ENCODE measurements around the gene CBX7.
A peak's percentile ranks its signal among the peaks of the same experiment; 100 is the strongest.

The CBX7 gene

DNA sequence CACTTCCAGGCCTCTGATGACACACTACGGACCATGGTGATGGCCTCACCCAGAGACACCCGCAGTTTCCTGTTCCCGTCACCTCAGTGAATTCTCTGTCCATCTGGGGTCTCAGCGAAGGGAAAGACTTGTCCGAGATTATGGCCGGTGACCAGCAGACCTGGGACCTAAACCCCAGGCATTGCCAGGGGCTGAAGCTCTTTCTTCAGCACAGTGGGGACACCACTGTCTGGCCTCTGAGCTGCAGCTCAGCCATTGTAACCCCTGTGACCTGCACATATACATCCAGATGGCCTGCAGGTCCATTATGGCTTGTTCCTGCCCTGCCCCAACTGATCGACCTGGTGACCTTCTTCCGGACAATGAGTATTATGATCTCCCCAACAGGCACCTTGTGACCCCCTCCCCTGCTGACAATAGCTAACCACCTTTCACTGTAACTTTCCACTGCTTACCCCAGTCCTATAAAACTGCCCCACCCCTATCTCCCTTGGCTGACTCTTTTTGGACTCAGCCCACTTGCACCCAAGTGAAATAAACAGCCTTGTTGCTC, 22.3 kb downstream of the CBX7 start:
- peaks cover 0 to 13% of the 10 kb centered on the region in 2 experiments for H3K27me3 ChIP-seq (ENCODE audit: control insufficient read depth in 1 of 2, insufficient read depth in 1 of 2, low read length in 2 of 2)
- H2BK120ac ChIP-seq (ENCODE audit: low read depth, low read length) = no peak overlapping the region
- DNase-seq = no peak
- H2BK12ac ChIP-seq (ENCODE audit: low read length in 2 of 2) = no peak overlapping the region
- H3K14ac ChIP-seq (ENCODE audit: low read length in 2 of 2) = no peak overlapping the region
- no peak overlapping the region for H3K23ac ChIP-seq (ENCODE audit: low read length in 2 of 2)
- no peak overlapping the region for H4K91ac ChIP-seq (ENCODE audit: low read length)
- H3K79me1 ChIP-seq (replicated peaks; ENCODE audit: low read length, poor library complexity, severe bottlenecking) = no peaks in the 10 kb centered on the region
- H2BK5ac ChIP-seq (ENCODE audit: low read depth, low read length, poor library complexity, severe bottlenecking) = no peak overlapping the region
- H3K4me3 ChIP-seq (ENCODE audit: insufficient read depth in 1 of 2, low read depth in 1 of 2, low read length in 2 of 2) = no peak overlapping the region
- H3K27ac ChIP-seq (ENCODE audit: low read length, poor library complexity, severe bottlenecking) = no peak overlapping the region
- no peaks in the 10 kb centered on the region for H3K9me3 ChIP-seq (ENCODE audit: control insufficient read depth, low read length)
- H3K36me3 ChIP-seq (ENCODE audit: control insufficient read depth in 1 of 2, insufficient read depth in 2 of 2, low read depth in 1 of 2, low read length in 2 of 2) = peaks cover 7 to 8% of the 10 kb centered on the region in 2 experiments
- no peak overlapping the region for H2BK15ac ChIP-seq (ENCODE audit: low read depth, poor library complexity, severe bottlenecking)
- no peak overlapping the region for H4K8ac ChIP-seq (ENCODE audit: low read length)
- no peak overlapping the region for H2AFZ ChIP-seq (ENCODE audit: low read depth, low read length)
- no peak overlapping the region for H3K18ac ChIP-seq (ENCODE audit: low read depth in 1 of 2, low read length in 2 of 2)
- peaks cover 9% of the 10 kb centered on the region for H3K4me1 ChIP-seq (ENCODE audit: control insufficient read depth, insufficient read depth, low read depth, low read length)
- WGBS = 88% methylated on average over 8 of the region's 8 CpGs
- no peak overlapping the region for H2AK5ac ChIP-seq (ENCODE audit: low read length, severe bottlenecking)
- no peak overlapping the region for H3K9ac ChIP-seq (ENCODE audit: low read length)
- no peak overlapping the region for H3K4ac ChIP-seq (ENCODE audit: low read depth in 1 of 2, low read length in 2 of 2)
- no peak overlapping the region for H3K4me2 ChIP-seq (ENCODE audit: low read length, poor library complexity, severe bottlenecking)

DNA sequence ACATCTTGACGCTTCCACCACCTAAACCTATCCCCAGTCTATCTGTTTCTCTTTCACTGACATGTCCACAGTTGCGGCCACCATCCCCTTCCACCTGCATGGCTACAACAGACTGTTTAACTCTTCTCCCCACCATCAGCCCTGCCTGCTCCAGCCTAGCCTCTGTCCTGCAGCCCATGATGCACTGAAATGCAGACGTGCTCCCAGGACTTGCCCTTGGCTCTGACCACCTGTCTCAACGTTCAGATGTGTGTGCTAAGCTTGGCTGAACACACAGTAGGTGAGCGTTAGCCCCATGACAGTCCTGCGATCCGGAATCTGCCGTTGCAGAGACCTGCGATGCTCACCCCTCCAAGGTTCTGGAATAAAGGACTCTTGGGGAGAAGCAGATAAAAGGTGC, 22.7 kb downstream of the CBX7 start:
- peak overlapping the region; percentile 15 for H4K8ac ChIP-seq (ENCODE audit: low read length)
- no peak overlapping the region for H3K27ac ChIP-seq (ENCODE audit: low read length, poor library complexity, severe bottlenecking)
- H3K9ac ChIP-seq (ENCODE audit: low read length) = no peak overlapping the region
- no peak overlapping the region for H2AK5ac ChIP-seq (ENCODE audit: low read length, severe bottlenecking)
- H3K4me2 ChIP-seq (ENCODE audit: low read length, poor library complexity, severe bottlenecking) = no peak overlapping the region
- H2BK12ac ChIP-seq (ENCODE audit: low read length in 2 of 2) = no peak overlapping the region
- no peak for DNase-seq
- no peak overlapping the region for H2BK5ac ChIP-seq (ENCODE audit: low read depth, low read length, poor library complexity, severe bottlenecking)
- peaks cover 0 to 13% of the 10 kb centered on the region in 2 experiments for H3K27me3 ChIP-seq (ENCODE audit: control insufficient read depth in 1 of 2, insufficient read depth in 1 of 2, low read length in 2 of 2)
- H4K91ac ChIP-seq (ENCODE audit: low read length) = no peak overlapping the region
- no peak overlapping the region for H3K14ac ChIP-seq (ENCODE audit: low read length in 2 of 2)
- no peaks in the 10 kb centered on the region for H3K79me1 ChIP-seq (replicated peaks; ENCODE audit: low read length, poor library complexity, severe bottlenecking)
- WGBS = 92% methylated on average over 9 of the region's 9 CpGs
- no peak overlapping the region for H3K23ac ChIP-seq (ENCODE audit: low read length in 2 of 2)
- H3K18ac ChIP-seq (ENCODE audit: low read depth in 1 of 2, low read length in 2 of 2) = no peak overlapping the region
- no peak overlapping the region for H3K4ac ChIP-seq (ENCODE audit: low read depth in 1 of 2, low read length in 2 of 2)
- H2BK120ac ChIP-seq (ENCODE audit: low read depth, low read length) = no peak overlapping the region
- no peak overlapping the region for H3K4me3 ChIP-seq (ENCODE audit: insufficient read depth in 1 of 2, low read depth in 1 of 2, low read length in 2 of 2)
- peaks cover 9% of the 10 kb centered on the region for H3K4me1 ChIP-seq (ENCODE audit: control insufficient read depth, insufficient read depth, low read depth, low read length)
- no peaks in the 10 kb centered on the region for H3K9me3 ChIP-seq (ENCODE audit: control insufficient read depth, low read length)
- no peak overlapping the region for H2AFZ ChIP-seq (ENCODE audit: low read depth, low read length)
- H3K36me3 ChIP-seq (ENCODE audit: control insufficient read depth in 1 of 2, insufficient read depth in 2 of 2, low read depth in 1 of 2, low read length in 2 of 2) = peaks cover 7 to 8% of the 10 kb centered on the region in 2 experiments
- no peak overlapping the region for H2BK15ac ChIP-seq (ENCODE audit: low read depth, poor library complexity, severe bottlenecking)

DNA sequence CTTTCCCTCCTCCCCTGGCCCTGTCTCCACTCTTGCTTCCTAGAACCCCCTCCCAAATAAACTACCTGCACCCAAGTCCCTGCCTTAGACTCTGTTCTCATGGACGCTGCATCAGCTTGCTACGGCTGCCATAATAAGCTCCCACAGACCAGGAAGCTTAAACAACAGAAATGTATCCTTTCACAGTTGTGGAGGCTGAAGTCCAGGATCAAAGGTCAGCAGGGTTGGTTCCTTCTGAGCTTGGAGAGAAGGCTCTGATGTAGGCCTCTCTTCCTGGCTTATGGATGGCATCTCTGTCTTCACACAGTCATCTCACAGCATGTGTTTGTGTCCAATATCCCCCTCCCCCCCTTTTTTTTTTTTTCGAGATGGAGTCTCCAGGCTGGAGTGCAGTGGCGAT, 23.4 kb downstream of the CBX7 start:
- H2AK5ac ChIP-seq (ENCODE audit: low read length, severe bottlenecking) = no peak overlapping the region
- H4K91ac ChIP-seq (ENCODE audit: low read length) = no peak overlapping the region
- H4K8ac ChIP-seq (ENCODE audit: low read length) = no peak overlapping the region
- H3K14ac ChIP-seq (ENCODE audit: low read length in 2 of 2) = no peak overlapping the region
- H3K79me1 ChIP-seq (replicated peaks; ENCODE audit: low read length, poor library complexity, severe bottlenecking) = no peaks in the 10 kb centered on the region
- DNase-seq = no peak
- H2AFZ ChIP-seq (ENCODE audit: low read depth, low read length) = no peak overlapping the region
- peaks cover 4 to 13% of the 10 kb centered on the region in 2 experiments for H3K27me3 ChIP-seq (ENCODE audit: control insufficient read depth in 1 of 2, insufficient read depth in 1 of 2, low read length in 2 of 2)
- H3K18ac ChIP-seq (ENCODE audit: low read depth in 1 of 2, low read length in 2 of 2) = no peak overlapping the region
- H3K9ac ChIP-seq (ENCODE audit: low read length) = no peak overlapping the region
- H3K23ac ChIP-seq (ENCODE audit: low read length in 2 of 2) = no peak overlapping the region
- H2BK12ac ChIP-seq (ENCODE audit: low read length in 2 of 2) = no peak overlapping the region
- H2BK15ac ChIP-seq (ENCODE audit: low read depth, poor library complexity, severe bottlenecking) = no peak overlapping the region
- H3K9me3 ChIP-seq (ENCODE audit: control insufficient read depth, low read length) = no peaks in the 10 kb centered on the region
- H3K4me2 ChIP-seq (ENCODE audit: low read length, poor library complexity, severe bottlenecking) = no peak overlapping the region
- H3K4me1 ChIP-seq (ENCODE audit: control insufficient read depth, insufficient read depth, low read depth, low read length) = peaks cover 9% of the 10 kb centered on the region
- no peak overlapping the region for H3K27ac ChIP-seq (ENCODE audit: low read length, poor library complexity, severe bottlenecking)
- no peak overlapping the region for H2BK120ac ChIP-seq (ENCODE audit: low read depth, low read length)
- H3K36me3 ChIP-seq (ENCODE audit: control insufficient read depth in 1 of 2, insufficient read depth in 2 of 2, low read depth in 1 of 2, low read length in 2 of 2) = peaks cover 7 to 8% of the 10 kb centered on the region in 2 experiments
- H2BK5ac ChIP-seq (ENCODE audit: low read depth, low read length, poor library complexity, severe bottlenecking) = no peak overlapping the region
- 87% methylated on average over 4 of the region's 4 CpGs for WGBS
- no peak overlapping the region for H3K4me3 ChIP-seq (ENCODE audit: insufficient read depth in 1 of 2, low read depth in 1 of 2, low read length in 2 of 2)
- H3K4ac ChIP-seq (ENCODE audit: low read depth in 1 of 2, low read length in 2 of 2) = no peak overlapping the region

- Histone ChIP-seq H3K9me3 (ENCODE audit: control insufficient read depth, low read length) (no peaks in the 10 kb centered on the region), H3K9ac (ENCODE audit: low read length) (no peak overlapping the region), H2BK120ac (ENCODE audit: low read depth, low read length) (no peak overlapping the region), H3K36me3 (ENCODE audit: control insufficient read depth in 1 of 2, insufficient read depth in 2 of 2, low read depth in 1 of 2, low read length in 2 of 2) (peaks cover 7 to 8% of the 10 kb centered on the region in 2 experiments), H3K18ac (ENCODE audit: low read depth in 1 of 2, low read length in 2 of 2) (no peak overlapping the region), H3K4me1 (ENCODE audit: control insufficient read depth, insufficient read depth, low read depth, low read length) (peaks cover 9% of the 10 kb centered on the region), H3K4ac (ENCODE audit: low read depth in 1 of 2, low read length in 2 of 2) (no peak overlapping the region), H3K23ac (ENCODE audit: low read length in 2 of 2) (peak overlapping the region in 1 of 2 experiments; percentile 27), H3K79me1 (replicated peaks; ENCODE audit: low read length, poor library complexity, severe bottlenecking) (no peaks in the 10 kb centered on the region), H2AFZ (ENCODE audit: low read depth, low read length) (no peak overlapping the region), H2BK12ac (ENCODE audit: low read length in 2 of 2) (no peak overlapping the region), H4K91ac (ENCODE audit: low read length) (no peak overlapping the region), H3K14ac (ENCODE audit: low read length in 2 of 2) (no peak overlapping the region), H3K27ac (ENCODE audit: low read length, poor library complexity, severe bottlenecking) (no peak overlapping the region), H2AK5ac (ENCODE audit: low read length, severe bottlenecking) (no peak overlapping the region), H2BK15ac (ENCODE audit: low read depth, poor library complexity, severe bottlenecking) (no peak overlapping the region), H3K4me2 (ENCODE audit: low read length, poor library complexity, severe bottlenecking) (no peak overlapping the region), H2BK5ac (ENCODE audit: low read depth, low read length, poor library complexity, severe bottlenecking) (no peak overlapping the region), H3K4me3 (ENCODE audit: insufficient read depth in 1 of 2, low read depth in 1 of 2, low read length in 2 of 2) (no peak overlapping the region), H4K8ac (ENCODE audit: low read length) (no peak overlapping the region), H3K27me3 (ENCODE audit: control insufficient read depth in 1 of 2, insufficient read depth in 1 of 2, low read length in 2 of 2) (peaks cover 4 to 13% of the 10 kb centered on the region in 2 experiments)
- DNase-seq = no peak
- no CpG with 5 or more reads among the region's 6 CpGs for WGBS
These were observed 24.0 kb downstream of the CBX7 start for GRCh38 chr22:39128508-39128907.
